PFSK-1 (cell line): Measurements from ENCODE around the gene DAND5. TPM values are rescaled to one million over a fixed set of nuclear protein-coding genes. Genes with fewer than 3 reads are reported as not detected.

Source experiments
- FOXP2 ChIP-seq: optimal IDR thresholded peaks from 2 replicates; pipeline ENCODE3; 2011; ENCODE audit warnings: borderline replicate concordance, control low read depth, inconsistent platforms; ENCODE audit not compliant: insufficient read depth; ENCODE audit errors: extremely low read length, extremely low read depth
- POLR2AphosphoS5 ChIP-seq: IDR thresholded peaks from 2 replicates; pipeline ENCODE4 v1.6.1; 2012; ENCODE audit warnings: low read depth, mild to moderate bottlenecking, control low read depth, low read length, moderate library complexity
- REST ChIP-seq, 2 experiments: IDR thresholded peaks; 2 replicates each; pipeline versions ENCODE4 v1.6.1 to v1.8.0; 2011 to 2012; ENCODE audit warnings: low read depth in 2 of 2, low read length in 2 of 2, control low read depth in 1 of 2, inconsistent platforms in 1 of 2, mild to moderate bottlenecking in 1 of 2, moderate library complexity in 1 of 2; ENCODE audit not compliant: insufficient read depth in 1 of 2
- SIN3A ChIP-seq: IDR thresholded peaks from 2 replicates; pipeline ENCODE4 v1.6.1; 2012; ENCODE audit warnings: mild to moderate bottlenecking, low read length, moderate library complexity, borderline replicate concordance; ENCODE audit not compliant: insufficient read depth
- TAF1 ChIP-seq: IDR thresholded peaks from 2 replicates; pipeline ENCODE4 v1.6.1; 2012; ENCODE audit warnings: low read length, control low read depth, borderline replicate concordance; ENCODE audit not compliant: insufficient read depth
- polyA plus RNA-seq: library from polyadenylated mRNA; unstranded; fragments of >200 nt; gene quantifications from one replicate; pipeline ENCODE4 v1.2.1, GENCODE V29; 2012; ENCODE audit warnings: low read depth, missing spikeins; ENCODE audit not compliant: insufficient read length

The DAND5 gene
- 0.20 TPM for polyA plus RNA-seq

GRCh38 chr19:12969292-12969988 lies at the start of gene DAND5:
TSS of gene DAND5 (plus strand) at chr19:12969576. CDS start at chr19:12969661, 85 bp downstream.
- TF ChIP-seq POLR2AphosphoS5 (no peak), SIN3A (no peak), FOXP2 (no peak), TAF1 (no peak), REST (IDR thresholded peaks at IDR 0.05; ENCODE audit: insufficient read depth in 1 of 2, low read depth in 2 of 2, low read length in 2 of 2) (no peak)

- TF ChIP-seq TAF1: no peak
- no peak for TF ChIP-seq REST (IDR thresholded peaks at IDR 0.05; ENCODE audit: insufficient read depth in 1 of 2, low read depth in 2 of 2, low read length in 2 of 2)
- TF ChIP-seq FOXP2: no peak
- peak; percentile 5; the same call in 1 of the 2 replicates for TF ChIP-seq POLR2AphosphoS5
- TF ChIP-seq SIN3A: no peak
Observed at GRCh38 chr19:12921047-12921446, 48.3 kb upstream of the DAND5 start.

- TF ChIP-seq REST (IDR thresholded peaks at IDR 0.05; ENCODE audit: insufficient read depth in 1 of 2, low read depth in 2 of 2, low read length in 2 of 2): no peak
- no peak for TF ChIP-seq TAF1
- TF ChIP-seq POLR2AphosphoS5: no peak
Observed at GRCh38 chr19:12922959-12923358, 46.4 kb upstream of the DAND5 start.

GRCh38 chr19:12924621-12925310 lies 44.6 kb upstream of the DAND5 start:
- TF ChIP-seq REST (IDR thresholded peaks at IDR 0.05; ENCODE audit: insufficient read depth in 1 of 2, low read depth in 2 of 2, low read length in 2 of 2): no peak
- no peak for TF ChIP-seq POLR2AphosphoS5
- no peak for TF ChIP-seq SIN3A
- TF ChIP-seq FOXP2: no peak
- TF ChIP-seq TAF1: no peak
